Activated CD8-positive, alpha-beta T cell treated with anti-CD3 and anti-CD28 coated beads, Interleukin-2, amount 10 ng/mL, durations not matched to agents 7 days and 5 days (primary cell): ENCODE data around the gene TP53INP2. TPM values are rescaled to one million over a fixed set of nuclear protein-coding genes. Genes with fewer than 3 reads are reported as not detected.
A peak's percentile ranks its signal among the peaks of the same experiment; 100 is the strongest.
"Not testable (repeated sequence)": the region's sequence is repeated elsewhere in the genome, so short reads cannot be mapped to it uniquely, and the experiment has no call there.

Source experiments
- ATAC-seq: fragments of 150-1000 bp; cut with Tn5 transposase; one replicate; pipeline ENCODE4 v1.10.0; 2021; ENCODE audit warnings: moderate library complexity
- CTCF ChIA-PET: fragments of 350-600 bp; sonication (Branson Sonifier 250); formaldehyde crosslinking; loops from one replicate; lab custom pipeline; 2021; ENCODE audit warnings: antibody characterized with exemption; lab: Charles Lee
- POLR2A ChIA-PET: fragments of 350-600 bp; sonication (Branson Sonifier 250); formaldehyde crosslinking; loops from one replicate; lab custom pipeline; 2021; ENCODE audit warnings: antibody characterized with exemption; lab: Charles Lee
- DNase-seq: peaks from one replicate; pipeline ENCODE4 v3.0.0-alpha.2; 2020
- H3K27ac Mint-ChIP-seq: one replicate; pipeline ENCODE4 v1.8.0; 2021; ENCODE audit warnings: mild to moderate bottlenecking, mixed read lengths
- H3K27me3 Mint-ChIP-seq: one replicate; pipeline ENCODE4 v1.8.0; 2021; ENCODE audit warnings: low read depth, mixed read lengths
- H3K36me3 Mint-ChIP-seq: one replicate; pipeline ENCODE4 v1.8.0; 2021; ENCODE audit warnings: low read depth, mixed read lengths
- H3K4me1 Mint-ChIP-seq: one replicate; pipeline ENCODE4 v1.8.0; 2021; ENCODE audit warnings: low read depth, mixed read lengths
- H3K4me3 Mint-ChIP-seq: one replicate; pipeline ENCODE4 v1.8.0; 2021; ENCODE audit warnings: mild to moderate bottlenecking, mixed read lengths
- H3K9me3 Mint-ChIP-seq: one replicate; pipeline ENCODE4 v1.8.0; 2022; ENCODE audit warnings: mixed read lengths; ENCODE audit not compliant: insufficient read depth
- total RNA-seq, 2 experiments: library from RNA; stranded (reverse); gene quantifications; one replicate each; pipeline ENCODE4 v1.2.3, GENCODE V29; 2021

The TP53INP2 gene
- total RNA-seq: 1 to 10 TPM; 2.0 to 2.1 TPM

GRCh38 chr20:34704177-34705007 lies at the start of gene TP53INP2:
Gene TP53INP2 (plus strand): TSS chr20:34704344. CDS start chr20:34708740, 4,396 bp downstream.
- Mint-ChIP-seq H3K4me1 (peaks cover 37% of the 10 kb centered on the region), H3K36me3 (no peaks in the 10 kb centered on the region), H3K27ac (peak within 1 kb of the TSS; percentile 92), H3K4me3 (peak within 1 kb of the TSS; percentile 85), H3K27me3 (peaks cover 15% of the 10 kb centered on the region), H3K9me3 (no peaks in the 10 kb centered on the region)
- ChIA-PET POLR2A (interaction anchor here (1.3 kb wide), 1 partner anchor 28 kb away, joined by 4 read pairs; the partner anchor contains the start of gene PIGU), CTCF (interaction anchor here (1.2 to 7.3 kb wide), 6 partner anchors 24 to 513 kb away, joined by 3 to 77 read pairs (median 5); no protein-coding TSS in a partner anchor)
- peak; percentile 57 for ATAC-seq
- peak; percentile 91 for DNase-seq

DNA sequence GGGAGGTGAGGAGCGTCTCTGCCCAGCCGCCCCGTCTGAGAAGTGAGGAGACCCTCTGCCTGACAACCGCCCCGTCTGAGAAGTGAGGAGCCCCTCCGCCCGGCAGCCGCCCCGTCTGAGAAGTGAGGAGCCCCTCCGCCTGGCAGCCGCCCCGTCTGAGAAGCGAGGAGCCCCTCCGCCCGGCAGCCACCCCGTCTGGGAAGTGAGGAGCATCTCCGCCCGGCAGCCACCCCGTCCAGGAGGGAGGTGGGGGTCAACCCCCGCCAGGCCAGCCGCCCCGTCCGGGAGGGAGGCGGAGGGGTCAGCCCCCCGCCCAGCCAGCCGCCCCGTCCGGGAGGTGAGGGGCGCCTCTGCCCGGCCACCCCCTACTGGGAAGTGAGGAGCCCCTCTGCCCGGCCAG lies 45.5 kb upstream of the TP53INP2 start:
- H3K27ac Mint-ChIP-seq, H3K4me1 Mint-ChIP-seq, POLR2A ChIA-PET, H3K27me3 Mint-ChIP-seq, H3K4me3 Mint-ChIP-seq, H3K9me3 Mint-ChIP-seq, H3K36me3 Mint-ChIP-seq, ATAC-seq, CTCF ChIA-PET, DNase-seq: not testable (repeated sequence)

GRCh38 chr20:34661811-34662210 lies 42.3 kb upstream of the TP53INP2 start:
- ATAC-seq, H3K27ac Mint-ChIP-seq, H3K4me1 Mint-ChIP-seq, H3K27me3 Mint-ChIP-seq, H3K4me3 Mint-ChIP-seq, DNase-seq, H3K9me3 Mint-ChIP-seq, POLR2A ChIA-PET, H3K36me3 Mint-ChIP-seq: not testable (repeated sequence)
- CTCF ChIA-PET: interaction anchor here (1.1 kb wide), 1 partner anchor 349 kb away, joined by 3 read pairs; no protein-coding TSS in a partner anchor

- ChIA-PET CTCF (interaction anchor here (0.6 kb wide), 1 partner anchor 101 kb away, joined by 3 read pairs; no protein-coding TSS in a partner anchor), POLR2A (no interaction called here)
- Mint-ChIP-seq H3K27me3 (no peaks in the 10 kb centered on the region), H3K9me3 (no peaks in the 10 kb centered on the region), H3K4me1 (no peaks in the 10 kb centered on the region), H3K27ac (no peak overlapping the region), H3K36me3 (no peaks in the 10 kb centered on the region), H3K4me3 (no peak overlapping the region)
- ATAC-seq (no peak), DNase-seq (no peak)
These were observed 40.8 kb upstream of the TP53INP2 start for GRCh38 chr20:34663213-34663943.

- ATAC-seq, H3K36me3 Mint-ChIP-seq, H3K27me3 Mint-ChIP-seq, H3K9me3 Mint-ChIP-seq, DNase-seq, H3K27ac Mint-ChIP-seq, CTCF ChIA-PET, H3K4me1 Mint-ChIP-seq, H3K4me3 Mint-ChIP-seq: not testable (repeated sequence)
- POLR2A ChIA-PET: interaction anchor here (0.8 to 1.0 kb wide), 2 partner anchors 18 to 46 kb away, joined by 4 read pairs; no protein-coding TSS in a partner anchor
These were observed 39.4 kb upstream of the TP53INP2 start for GRCh38 chr20:34664751-34665150.

GRCh38 chr20:34669094-34669493 lies 35.0 kb upstream of the TP53INP2 start:
- no peaks in the 10 kb centered on the region for H3K27me3 Mint-ChIP-seq
- ChIA-PET CTCF (interaction anchor here (1.4 kb wide), 1 partner anchor 39 kb away, joined by 4 read pairs; no protein-coding TSS in a partner anchor), POLR2A (interaction anchor here (0.9 kb wide), 1 partner anchor 9 kb away, joined by 5 read pairs; no protein-coding TSS in a partner anchor)
- DNase-seq: no peak
- no peak overlapping the region for H3K4me3 Mint-ChIP-seq
- ATAC-seq: no peak
- H3K27ac Mint-ChIP-seq: no peak overlapping the region
- no peaks in the 10 kb centered on the region for H3K9me3 Mint-ChIP-seq
- no peaks in the 10 kb centered on the region for H3K4me1 Mint-ChIP-seq
- no peaks in the 10 kb centered on the region for H3K36me3 Mint-ChIP-seq

DNA sequence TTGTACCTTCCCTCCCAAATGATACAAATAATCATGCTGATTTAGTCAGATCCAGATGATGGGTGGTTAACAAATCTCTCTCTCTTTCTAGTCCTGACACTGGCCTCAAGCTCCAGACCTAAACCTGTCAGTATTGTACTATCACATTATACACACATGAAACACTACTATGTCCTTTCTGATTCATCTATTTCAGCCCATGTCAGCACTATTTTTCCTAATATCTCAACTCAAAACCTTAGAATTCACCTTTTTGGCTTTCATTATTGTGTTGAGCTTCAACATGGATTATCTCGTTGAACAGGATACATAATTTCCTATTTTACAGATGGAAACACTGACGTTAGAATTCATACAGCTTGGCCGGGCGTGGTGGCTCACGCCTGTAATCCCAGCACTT lies 30.7 kb upstream of the TP53INP2 start:
- ATAC-seq: no peak
- Mint-ChIP-seq H3K9me3 (no peaks in the 10 kb centered on the region), H3K36me3 (peaks cover 2% of the 10 kb centered on the region), H3K4me3 (no peak overlapping the region), H3K27me3 (no peaks in the 10 kb centered on the region), H3K27ac (no peak overlapping the region), H3K4me1 (peaks cover 16% of the 10 kb centered on the region)
- CTCF ChIA-PET: interaction anchor here (1.0 kb wide), 1 partner anchor 35 kb away, joined by 3 read pairs; no protein-coding TSS in a partner anchor
- POLR2A ChIA-PET: no interaction called here
- DNase-seq: no peak

DNA sequence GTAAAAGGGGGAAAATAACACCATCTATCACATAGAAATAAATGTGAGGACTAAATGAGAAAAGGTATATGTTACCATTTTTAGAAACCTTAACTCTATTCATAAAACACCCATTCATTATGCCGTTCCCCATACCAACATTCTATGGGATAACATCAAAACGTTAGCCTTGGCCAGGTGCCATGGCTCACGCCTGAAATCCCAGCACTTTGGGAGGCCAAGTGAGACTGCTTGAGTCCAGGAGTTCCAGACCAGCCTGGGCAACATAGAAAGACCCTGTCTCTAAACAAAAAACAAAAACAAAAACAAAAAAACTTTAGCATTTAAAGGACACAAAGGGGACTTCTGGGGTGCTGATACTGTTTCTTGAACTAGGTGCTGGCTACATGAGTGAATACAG lies 28.6 kb upstream of the TP53INP2 start:
- CTCF ChIA-PET: interaction anchor here (1.1 to 1.4 kb wide), 3 partner anchors 34 to 362 kb away, joined by 3 read pairs; no protein-coding TSS in a partner anchor
- DNase-seq (no peak), ATAC-seq (no peak)
- H3K4me1 Mint-ChIP-seq: peaks cover 20% of the 10 kb centered on the region
- H3K9me3 Mint-ChIP-seq: no peaks in the 10 kb centered on the region
- POLR2A ChIA-PET: no interaction called here
- H3K27me3 Mint-ChIP-seq: no peaks in the 10 kb centered on the region
- no peak overlapping the region for H3K4me3 Mint-ChIP-seq
- peaks cover 2% of the 10 kb centered on the region for H3K36me3 Mint-ChIP-seq
- no peak overlapping the region for H3K27ac Mint-ChIP-seq

DNA sequence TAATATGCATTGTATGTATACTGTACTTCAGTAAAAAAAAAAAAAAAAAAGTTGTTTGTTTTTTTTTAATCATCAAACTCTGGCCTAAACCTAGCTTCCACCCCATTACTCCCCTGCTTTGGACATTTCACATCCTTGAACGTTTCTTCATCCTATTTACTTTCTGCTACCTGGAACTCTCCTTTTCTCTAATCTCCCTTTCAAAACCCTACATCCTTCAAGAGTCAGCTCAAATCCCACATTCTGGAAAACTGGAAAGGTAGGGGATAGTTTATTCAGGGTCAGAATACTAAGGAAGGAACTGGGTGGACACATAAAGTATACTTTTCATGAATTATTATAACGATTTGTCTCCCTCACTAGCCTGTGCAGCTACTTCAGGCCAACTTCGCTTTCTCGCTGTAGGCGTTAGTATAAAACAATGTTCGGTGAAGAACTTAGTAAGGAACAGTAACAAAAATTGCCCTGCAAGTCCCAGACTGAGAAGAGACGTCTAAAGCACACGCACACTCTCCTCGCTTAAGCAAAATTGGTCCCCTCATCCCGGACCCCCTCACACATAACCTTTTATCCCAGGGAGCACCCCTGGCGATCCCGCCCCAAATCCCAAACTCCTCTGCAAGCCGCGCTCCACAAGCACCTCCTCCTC lies 28.0 kb upstream of the TP53INP2 start:
- ChIA-PET CTCF (interaction anchor here (1.1 to 1.6 kb wide), 4 partner anchors 33 to 363 kb away, joined by 3 to 4 read pairs (median 3); no protein-coding TSS in a partner anchor), POLR2A (interaction anchor here (0.7 to 1.6 kb wide), 4 partner anchors 24 to 160 kb away, joined by 3 to 7 read pairs (median 4); partner anchors contain the start of genes DYNLRB1 and TP53INP2)
- Mint-ChIP-seq H3K4me3 (peak overlapping the region; percentile 98), H3K27me3 (no peaks in the 10 kb centered on the region), H3K9me3 (no peaks in the 10 kb centered on the region), H3K36me3 (peaks cover 2% of the 10 kb centered on the region), H3K27ac (peak overlapping the region; percentile 97), H3K4me1 (peaks cover 25% of the 10 kb centered on the region)
- ATAC-seq (no peak), DNase-seq (no peak)

DNA sequence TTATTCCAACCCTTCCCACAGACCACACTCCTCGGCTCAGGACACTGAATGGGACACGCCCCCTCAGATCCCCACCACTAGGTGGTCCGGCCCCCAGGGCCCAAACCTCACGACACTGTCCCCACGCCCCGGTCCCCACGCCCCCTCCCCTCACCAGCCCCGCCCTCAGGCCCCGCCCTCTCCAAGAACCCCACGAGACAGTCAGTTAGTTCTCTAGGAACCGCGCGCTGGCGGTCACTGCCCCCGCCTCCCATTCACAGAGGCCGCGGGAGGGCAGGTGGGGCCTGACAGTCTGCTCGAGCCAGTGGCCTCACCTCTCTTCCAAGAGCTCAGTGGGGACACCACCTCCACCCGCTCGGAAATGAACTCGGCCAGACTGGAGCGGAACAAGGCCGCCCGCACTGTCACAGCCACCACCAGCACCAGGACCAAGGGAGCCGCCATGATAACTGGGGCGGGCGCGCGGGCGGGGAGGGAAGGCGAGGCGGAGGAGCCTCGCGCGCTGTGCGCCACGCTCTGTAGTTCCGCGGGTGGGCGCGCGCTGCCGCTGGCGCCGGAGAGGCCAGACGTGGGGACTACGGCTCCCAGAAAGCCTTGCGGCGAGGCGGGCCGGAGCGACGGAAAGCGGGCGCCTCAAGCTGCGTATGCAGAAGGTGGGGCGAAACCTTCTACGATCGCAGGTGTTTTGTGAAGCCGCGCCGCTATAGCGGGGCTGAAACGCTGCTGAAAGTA lies 27.3 kb upstream of the TP53INP2 start, which contains the start of gene PIGU:
Gene PIGU (minus strand): TSS at position 451 of the 732 bp plus-strand sequence. CDS start 7 bp downstream, at position 444.
- H3K27ac Mint-ChIP-seq: peak within 1 kb of the TSS; percentile 97
- POLR2A ChIA-PET: interaction anchor here (0.7 to 1.6 kb wide), 8 partner anchors 12 to 313 kb away, joined by 3 to 7 read pairs (median 4); partner anchors contain the start of genes DYNLRB1, ITCH and TP53INP2

More for the DNA sequence above, 27.3 kb upstream of the TP53INP2 start, which contains the start of gene PIGU:
- peak; percentile 98 for DNase-seq
- peak within 1 kb of the TSS; percentile 98 for H3K4me3 Mint-ChIP-seq
- CTCF ChIA-PET: interaction anchor here (0.7 to 1.8 kb wide), 5 partner anchors 31 to 364 kb away, joined by 3 to 6 read pairs (median 3); no protein-coding TSS in a partner anchor
- ATAC-seq: peak; percentile 97
- no peaks in the 10 kb centered on the region for H3K27me3 Mint-ChIP-seq
- H3K9me3 Mint-ChIP-seq: no peaks in the 10 kb centered on the region
- peaks cover 2% of the 10 kb centered on the region for H3K36me3 Mint-ChIP-seq
- peaks cover 25% of the 10 kb centered on the region for H3K4me1 Mint-ChIP-seq
